ENCODE measurements around the gene DOCK10. TPM values are rescaled to one million over a fixed set of nuclear protein-coding genes. Genes with fewer than 3 reads are reported as not detected.
A peak's percentile ranks its signal among the peaks of the same experiment; 100 is the strongest.

DOCK10 gene
- polyA plus RNA-seq, 1 donor = 10.3 TPM

GRCh38 chr2:224832207-224832606 lies 210.1 kb downstream of the DOCK10 start:
- DNase-seq = no peak

DNA sequence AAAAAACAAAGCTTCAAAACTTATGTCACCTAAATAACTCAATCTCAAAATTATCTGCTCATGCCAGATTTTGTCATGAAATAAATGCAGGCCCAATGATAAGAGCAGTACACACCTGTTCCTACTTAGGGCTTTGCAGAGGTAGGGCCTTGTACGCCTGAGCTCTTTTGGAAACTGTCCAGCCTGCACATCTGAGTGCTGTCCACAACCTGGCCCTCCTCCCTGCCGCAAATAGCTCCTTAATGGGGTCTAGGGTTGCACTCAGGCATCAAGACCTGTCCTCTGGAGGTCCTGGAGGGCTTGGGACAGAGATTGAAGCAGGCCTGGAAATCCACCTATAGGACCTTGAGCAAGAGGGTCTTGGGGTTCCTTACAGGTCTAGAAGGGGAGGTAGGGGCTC lies 210.7 kb downstream of the DOCK10 start:
- no peak for DNase-seq

- no peak for DNase-seq
Measured at GRCh38 chr2:224820283-224820991, 221.8 kb downstream of the DOCK10 start.

DNA sequence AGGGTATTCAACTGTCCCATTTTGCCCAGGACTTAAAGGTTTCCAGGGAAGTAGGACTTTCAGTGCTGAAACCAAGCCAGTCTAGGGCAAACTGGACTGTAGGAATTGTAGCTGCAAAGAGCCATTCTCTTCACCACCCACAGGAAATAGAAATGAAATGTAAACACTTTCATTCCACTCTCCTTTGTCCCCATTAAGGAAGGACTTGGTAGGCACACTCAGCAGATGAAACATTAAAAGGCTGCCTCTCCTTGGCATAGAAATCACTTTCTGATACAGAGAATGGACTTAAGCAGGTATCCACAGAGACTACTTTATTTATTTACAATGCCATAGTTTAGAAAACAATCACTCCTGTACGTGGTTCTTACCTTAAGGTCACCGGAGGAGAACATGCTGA lies 223.2 kb downstream of the DOCK10 start:
- no peak for DNase-seq

GRCh38 chr2:224817676-224818075 lies 224.6 kb downstream of the DOCK10 start:
- DNase-seq = no peak

- no peak for DNase-seq
Measured at GRCh38 chr2:224816816-224817215, 225.5 kb downstream of the DOCK10 start.

- no peak for DNase-seq
Measured at GRCh38 chr2:224813578-224813977, 228.7 kb downstream of the DOCK10 start.

GRCh38 chr2:224807153-224807964 lies 234.9 kb downstream of the DOCK10 start:
- DNase-seq = no peak

DNA sequence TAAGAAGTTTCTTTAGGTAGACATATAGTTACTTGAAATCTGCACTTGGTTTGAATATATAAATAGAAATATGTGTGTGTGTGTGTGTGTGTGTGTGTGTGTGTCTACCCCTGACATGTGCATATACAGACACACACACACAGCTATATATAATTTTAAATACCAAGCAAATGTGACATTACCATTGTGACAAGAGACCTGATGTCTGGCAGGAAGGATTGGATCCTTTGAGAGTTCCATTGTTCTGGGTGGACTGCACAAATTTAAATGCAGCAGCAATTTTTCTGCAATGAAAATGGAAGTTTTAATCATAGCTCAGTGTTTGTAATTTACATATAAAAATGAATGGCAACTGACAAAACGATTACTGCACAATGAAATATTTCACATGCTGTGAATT lies 238.3 kb downstream of the DOCK10 start:
- no peak for DNase-seq

GRCh38 chr2:224802407-224802806 lies 239.9 kb downstream of the DOCK10 start:
- DNase-seq = no peak

GRCh38 chr2:224801360-224801759 lies 240.9 kb downstream of the DOCK10 start:
- DNase-seq = no peak

GRCh38 chr2:224799691-224800090 lies 242.6 kb downstream of the DOCK10 start:
- no peak for DNase-seq

- DNase-seq = no peak
Measured at GRCh38 chr2:224798180-224798579, 244.1 kb downstream of the DOCK10 start.

DNA sequence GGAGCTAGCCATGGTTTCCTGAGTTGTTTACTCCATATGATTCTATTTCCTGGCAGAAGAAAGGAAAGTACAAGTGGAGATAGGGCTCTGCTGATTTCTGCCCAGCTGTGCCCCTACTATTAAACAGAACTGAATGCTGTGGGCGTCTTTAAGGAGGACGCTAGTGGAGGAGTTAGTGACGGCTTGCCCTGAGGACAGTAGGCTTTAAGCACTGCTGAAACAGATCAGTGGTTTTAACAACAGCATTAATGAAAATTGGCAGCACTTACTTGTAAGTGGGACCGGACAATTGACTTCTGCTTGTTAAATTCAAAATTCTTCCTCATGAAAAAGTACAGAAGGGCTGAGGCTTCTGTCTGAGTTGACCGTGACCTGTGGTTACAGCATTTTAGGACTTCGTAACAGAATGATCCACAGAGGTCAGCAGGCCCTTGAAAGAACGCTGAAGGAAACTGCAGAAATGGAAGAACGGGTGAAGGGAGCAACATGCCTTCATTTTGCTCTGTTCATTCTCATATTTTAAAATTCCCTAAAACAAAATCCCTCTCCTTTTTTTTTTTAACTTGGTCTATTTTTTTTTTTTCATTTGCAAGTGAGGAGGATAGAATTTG lies 245.5 kb downstream of the DOCK10 start:
- no peak for DNase-seq

GRCh38 chr2:224793946-224794345 lies 248.3 kb downstream of the DOCK10 start:
- no peak for DNase-seq

- DNase-seq = no peak
Measured at GRCh38 chr2:224786848-224787247, 255.4 kb downstream of the DOCK10 start.

GRCh38 chr2:224781400-224781799 lies 260.9 kb downstream of the DOCK10 start:
- no peak for DNase-seq

DNA sequence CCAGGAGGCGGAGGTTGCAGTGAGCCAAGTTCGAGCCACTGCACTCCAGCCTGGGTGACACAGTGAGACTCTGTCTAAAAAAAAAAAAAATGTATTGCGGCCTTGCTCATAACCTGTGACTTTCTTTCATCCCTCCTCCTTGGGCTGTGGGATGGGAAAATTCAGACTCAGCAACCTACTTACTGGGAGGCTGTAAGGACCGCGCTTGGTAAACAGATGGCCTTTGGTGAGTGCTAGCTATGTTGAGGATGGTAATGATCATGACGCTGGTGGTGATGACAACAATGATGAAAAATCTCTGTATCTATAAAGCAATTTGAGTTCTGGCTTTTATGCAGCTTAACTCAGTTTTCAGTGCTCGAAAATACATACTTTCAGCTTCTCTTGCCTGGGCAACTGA lies 261.4 kb downstream of the DOCK10 start:
- no peak for DNase-seq

DNA sequence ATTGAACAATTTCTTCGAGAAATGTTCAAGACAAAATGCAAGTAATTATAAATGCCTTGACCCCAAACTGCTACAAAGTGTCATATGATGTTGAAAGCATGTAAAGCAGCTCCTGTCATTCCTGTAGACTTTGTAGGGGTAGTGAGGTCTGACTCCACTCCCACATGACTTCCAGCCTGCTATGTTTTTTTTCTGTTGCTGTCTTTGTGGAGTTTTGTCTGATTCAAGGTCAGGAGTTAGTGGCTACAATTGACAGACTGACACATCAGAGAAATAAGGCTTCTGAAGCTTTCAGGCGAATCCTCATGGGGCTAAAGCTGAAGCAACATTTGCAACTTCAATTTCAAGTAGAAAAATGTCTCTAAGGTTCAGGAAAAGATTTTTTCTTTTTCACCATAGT lies 262.2 kb downstream of the DOCK10 start:
- DNase-seq = no peak

GRCh38 chr2:224778474-224778877 lies 263.8 kb downstream of the DOCK10 start:
- DNase-seq = peak; percentile 56

DNA sequence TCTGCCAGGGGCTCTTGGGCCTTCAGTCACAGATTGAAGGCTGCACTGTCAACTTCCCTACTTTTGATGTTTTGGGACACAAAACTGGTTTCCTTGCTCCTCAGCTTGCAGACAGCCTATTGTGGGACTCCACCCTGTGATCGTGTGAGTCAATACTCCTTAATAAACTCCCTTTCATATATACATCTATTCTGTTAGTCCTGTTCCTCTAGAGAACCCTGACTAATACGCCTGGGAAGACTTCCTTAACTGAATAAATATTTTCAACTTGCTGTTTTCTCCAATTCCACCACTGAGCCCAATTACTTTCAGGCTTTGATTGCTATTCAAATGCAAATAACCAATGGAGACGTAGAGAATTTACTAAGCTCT lies 264.7 kb downstream of the DOCK10 start:
- DNase-seq = no peak

DNA sequence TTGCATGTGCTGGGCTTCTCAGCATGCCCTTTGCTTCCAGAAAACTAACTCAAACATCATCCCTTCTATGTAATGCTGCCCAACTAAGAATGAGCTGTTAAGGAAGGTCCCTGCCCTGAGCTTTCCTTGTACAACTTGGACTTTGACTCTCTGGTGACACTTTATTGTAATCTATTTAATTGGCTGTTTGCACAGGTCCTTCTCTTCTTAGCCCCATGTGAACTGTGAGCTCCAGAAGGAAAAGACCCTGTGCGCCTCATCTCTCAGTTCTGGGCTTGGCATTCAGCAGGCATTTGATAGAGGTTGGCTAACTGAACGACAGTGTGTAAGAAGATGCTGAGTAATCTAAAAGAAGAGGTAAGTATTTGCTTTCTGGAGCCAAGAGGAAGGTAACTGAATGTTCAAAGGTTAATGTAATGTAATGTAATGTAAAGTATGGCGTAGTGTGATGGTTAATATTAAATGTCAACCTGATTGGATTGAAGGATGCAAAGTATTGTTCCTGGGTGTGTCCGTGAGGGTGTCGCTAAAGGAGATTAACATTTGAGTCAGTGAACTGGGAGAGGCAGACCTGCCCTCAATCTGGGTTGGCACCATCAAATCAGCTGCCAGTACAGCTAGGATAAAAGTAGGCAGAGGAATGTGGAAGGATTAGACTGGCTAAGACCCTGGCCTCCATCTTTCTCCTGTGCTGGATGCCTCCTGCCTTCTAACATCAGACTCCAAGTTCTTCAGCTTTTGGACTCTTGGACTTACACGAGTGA lies 265.3 kb downstream of the DOCK10 start:
- DNase-seq = no peak

DNA sequence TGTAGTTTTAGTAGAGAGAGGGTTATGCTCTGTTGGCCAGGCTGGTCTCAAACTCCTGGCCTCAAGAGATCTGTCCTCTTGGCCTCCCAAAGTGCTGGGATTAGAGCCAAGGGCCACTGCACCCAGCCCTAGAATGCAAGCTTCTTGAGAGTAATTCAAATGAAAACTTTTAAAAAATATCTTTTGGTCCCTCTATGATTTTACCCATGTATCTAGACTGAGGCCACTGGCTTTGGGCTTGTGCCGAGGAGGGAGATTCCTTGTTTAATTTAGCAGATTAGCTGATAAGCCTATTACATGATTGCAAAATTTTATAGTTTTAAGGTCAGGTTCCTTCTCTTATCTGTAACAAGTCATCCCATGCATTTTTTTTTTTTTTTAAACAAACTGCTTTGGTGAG lies 266.6 kb downstream of the DOCK10 start:
- DNase-seq = no peak

Measured in left kidney (tissue), 2 donors.